ENCODE results near the gene CDK6. TPM values are rescaled to one million over a fixed set of nuclear protein-coding genes. Genes with fewer than 3 reads are reported as not detected.

CDK6 gene
- total and polyA plus RNA-seq, 2 experiments from 2014 or later, result 28.7 to 81.6 TPM

- Histone ChIP-seq H3K36me3 (no peaks in the 10 kb centered on the region), H3K9me3 (ENCODE audit: low read depth) (no peaks in the 10 kb centered on the region), H3K4me1 (ENCODE audit: low read depth) (peaks cover 9% of the 10 kb centered on the region), H3K4me3 (no peak overlapping the region), H3K27ac (no peak overlapping the region), H3K27me3 (no peaks in the 10 kb centered on the region)
- DNase-seq (ENCODE audit: low read depth in 1 of 2, low spot score in 1 of 2), result no peak
- TF ChIP-seq CTCF (IDR thresholded peaks at IDR 0.05; ENCODE audit: low read depth, low read length), result no peak
Measured at GRCh38 chr7:92723943-92724342, 112.4 kb downstream of the CDK6 start.

GRCh38 chr7:92723205-92723604 lies 113.2 kb downstream of the CDK6 start:
- Histone ChIP-seq H3K9me3 (ENCODE audit: low read depth) (no peaks in the 10 kb centered on the region), H3K4me1 (ENCODE audit: low read depth) (peaks cover 9% of the 10 kb centered on the region), H3K36me3 (no peaks in the 10 kb centered on the region), H3K27me3 (no peaks in the 10 kb centered on the region), H3K27ac (no peak overlapping the region), H3K4me3 (no peak overlapping the region)
- peak in 1 of 2 donors; percentile 57 for DNase-seq (ENCODE audit: low read depth in 1 of 2, low spot score in 1 of 2)
- no peak for TF ChIP-seq CTCF (IDR thresholded peaks at IDR 0.05; ENCODE audit: low read depth, low read length)

GRCh38 chr7:92722541-92722940 lies 113.8 kb downstream of the CDK6 start:
- H3K4me3 ChIP-seq, result no peak overlapping the region
- no peaks in the 10 kb centered on the region for H3K9me3 ChIP-seq (ENCODE audit: low read depth)
- no peaks in the 10 kb centered on the region for H3K27me3 ChIP-seq
- H3K27ac ChIP-seq, result no peak overlapping the region
- no peaks in the 10 kb centered on the region for H3K36me3 ChIP-seq
- no peak for DNase-seq (ENCODE audit: low read depth in 1 of 2, low spot score in 1 of 2)
- peaks cover 9% of the 10 kb centered on the region for H3K4me1 ChIP-seq (ENCODE audit: low read depth)
- TF ChIP-seq CTCF (IDR thresholded peaks at IDR 0.05; ENCODE audit: low read depth, low read length), result no peak

- Histone ChIP-seq H3K9me3 (ENCODE audit: low read depth) (no peaks in the 10 kb centered on the region), H3K27ac (peak overlapping the region; percentile 45), H3K4me3 (no peak overlapping the region), H3K27me3 (no peaks in the 10 kb centered on the region), H3K4me1 (ENCODE audit: low read depth) (peaks cover 9% of the 10 kb centered on the region), H3K36me3 (no peaks in the 10 kb centered on the region)
- no peak for TF ChIP-seq CTCF (IDR thresholded peaks at IDR 0.05; ENCODE audit: low read depth, low read length)
- no peak for DNase-seq (ENCODE audit: low read depth in 1 of 2, low spot score in 1 of 2)
Measured at GRCh38 chr7:92720604-92721350, 115.6 kb downstream of the CDK6 start.

- Histone ChIP-seq H3K36me3 (no peaks in the 10 kb centered on the region), H3K4me1 (ENCODE audit: low read depth) (peaks cover 9% of the 10 kb centered on the region), H3K4me3 (no peak overlapping the region), H3K9me3 (ENCODE audit: low read depth) (no peaks in the 10 kb centered on the region), H3K27me3 (no peaks in the 10 kb centered on the region), H3K27ac (peak overlapping the region; percentile 8)
- TF ChIP-seq CTCF (IDR thresholded peaks at IDR 0.05; ENCODE audit: low read depth, low read length), result no peak
- DNase-seq (ENCODE audit: low read depth in 1 of 2, low spot score in 1 of 2), result peak in 1 of 2 donors; percentile 67
Measured at GRCh38 chr7:92717993-92718716, 118.2 kb downstream of the CDK6 start.
